ENCODE measurements around the gene MEGF11.

MEGF11 gene

DNA sequence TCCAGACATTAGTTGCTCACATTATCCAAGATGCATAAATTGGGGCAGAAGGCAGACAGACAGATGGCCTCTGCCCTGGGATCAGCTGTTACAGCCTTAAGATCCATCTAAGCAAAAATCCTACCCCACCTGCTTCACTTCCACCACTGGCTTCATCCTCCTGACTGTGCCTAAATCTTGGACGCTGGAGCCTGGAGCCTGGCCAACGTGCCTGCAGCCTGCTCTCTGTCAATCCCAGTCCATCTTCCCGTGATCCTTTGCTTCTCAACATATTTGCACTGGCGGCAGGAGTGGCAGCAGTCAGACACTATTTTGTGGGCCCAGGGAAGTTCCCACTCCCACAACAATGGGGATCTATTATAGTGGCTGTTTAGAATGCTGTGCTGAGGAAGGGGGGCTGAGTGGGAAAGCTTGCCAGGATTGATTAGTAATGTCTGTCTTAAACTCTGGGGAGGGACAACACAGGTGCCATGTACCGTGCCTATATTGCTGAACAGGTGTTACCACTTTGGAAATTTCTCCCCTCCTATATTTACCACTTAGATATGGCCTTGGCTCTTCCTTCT, 121.2 kb downstream of the MEGF11 start:
- no peaks in the 10 kb centered on the region for H3F3A ChIP-seq (ENCODE audit: low read depth)
- H2AFZ ChIP-seq (ENCODE audit: low read length) = no peak overlapping the region
- no peaks in the 10 kb centered on the region for H3K9me3 ChIP-seq (ENCODE audit: insufficient read depth, low read depth, low read length)
- no peak overlapping the region for H3K4me3 ChIP-seq (ENCODE audit: low read length, poor library complexity, severe bottlenecking)
- peaks cover 16% of the 10 kb centered on the region for H3K4me1 ChIP-seq (ENCODE audit: insufficient read depth, low read length, poor library complexity, severe bottlenecking)
- H3K9ac ChIP-seq (ENCODE audit: low read depth, low read length, poor library complexity, severe bottlenecking) = no peak overlapping the region
- TF ChIP-seq EZH2phosphoT487 (IDR thresholded peaks at IDR 0.05; ENCODE audit: borderline replicate concordance) = no peak
- TF ChIP-seq, protein P1, sequence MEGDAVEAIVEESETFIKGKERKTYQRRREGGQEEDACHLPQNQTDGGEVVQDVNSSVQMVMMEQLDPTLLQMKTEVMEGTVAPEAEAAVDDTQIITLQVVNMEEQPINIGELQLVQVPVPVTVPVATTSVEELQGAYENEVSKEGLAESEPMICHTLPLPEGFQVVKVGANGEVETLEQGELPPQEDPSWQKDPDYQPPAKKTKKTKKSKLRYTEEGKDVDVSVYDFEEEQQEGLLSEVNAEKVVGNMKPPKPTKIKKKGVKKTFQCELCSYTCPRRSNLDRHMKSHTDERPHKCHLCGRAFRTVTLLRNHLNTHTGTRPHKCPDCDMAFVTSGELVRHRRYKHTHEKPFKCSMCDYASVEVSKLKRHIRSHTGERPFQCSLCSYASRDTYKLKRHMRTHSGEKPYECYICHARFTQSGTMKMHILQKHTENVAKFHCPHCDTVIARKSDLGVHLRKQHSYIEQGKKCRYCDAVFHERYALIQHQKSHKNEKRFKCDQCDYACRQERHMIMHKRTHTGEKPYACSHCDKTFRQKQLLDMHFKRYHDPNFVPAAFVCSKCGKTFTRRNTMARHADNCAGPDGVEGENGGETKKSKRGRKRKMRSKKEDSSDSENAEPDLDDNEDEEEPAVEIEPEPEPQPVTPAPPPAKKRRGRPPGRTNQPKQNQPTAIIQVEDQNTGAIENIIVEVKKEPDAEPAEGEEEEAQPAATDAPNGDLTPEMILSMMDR (conservative IDR thresholded peaks at IDR 0.05; ENCODE audit: low read length) = no peak
- H3K36me3 ChIP-seq (ENCODE audit: insufficient read depth, low read length) = no peaks in the 10 kb centered on the region
- no peaks in the 10 kb centered on the region for H3K27me3 ChIP-seq (ENCODE audit: insufficient read depth, low read length, poor library complexity, severe bottlenecking)
- H3K9me2 ChIP-seq (replicated peaks; ENCODE audit: low read depth, low read length) = no peaks in the 10 kb centered on the region
- H3K79me2 ChIP-seq (ENCODE audit: insufficient read depth, low read length) = no peaks in the 10 kb centered on the region
- H4K20me1 ChIP-seq (ENCODE audit: insufficient read depth, low read length, poor library complexity, severe bottlenecking) = no peaks in the 10 kb centered on the region
- no peak overlapping the region for H3K4me2 ChIP-seq (ENCODE audit: low read depth, low read length, poor library complexity, severe bottlenecking)

DNA sequence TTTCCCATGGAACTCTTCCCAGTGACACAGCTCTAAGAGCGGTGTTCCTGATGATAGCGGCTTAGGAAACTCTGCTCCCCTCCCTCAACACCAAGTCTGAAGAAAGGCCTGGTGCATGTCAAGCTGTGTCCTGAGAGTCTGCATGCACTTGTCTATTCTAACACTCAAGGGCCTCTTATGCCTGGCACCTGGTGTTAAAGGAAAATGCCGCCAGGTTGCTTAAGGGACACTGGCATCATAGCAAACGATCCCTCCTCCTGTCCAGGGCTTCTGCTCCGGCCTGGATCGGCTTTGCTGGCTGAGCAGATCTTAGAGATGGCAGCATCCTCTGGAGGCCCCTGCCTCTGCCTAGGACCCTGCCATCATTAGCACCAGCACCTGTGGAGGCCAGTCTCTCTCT, 121.7 kb downstream of the MEGF11 start:
- H3K4me2 ChIP-seq (ENCODE audit: low read depth, low read length, poor library complexity, severe bottlenecking) = no peak overlapping the region
- no peak overlapping the region for H3K9ac ChIP-seq (ENCODE audit: low read depth, low read length, poor library complexity, severe bottlenecking)
- no peaks in the 10 kb centered on the region for H3K36me3 ChIP-seq (ENCODE audit: insufficient read depth, low read length)
- H3K9me2 ChIP-seq (replicated peaks; ENCODE audit: low read depth, low read length) = no peaks in the 10 kb centered on the region
- no peak overlapping the region for H3K4me3 ChIP-seq (ENCODE audit: low read length, poor library complexity, severe bottlenecking)
- H3K4me1 ChIP-seq (ENCODE audit: insufficient read depth, low read length, poor library complexity, severe bottlenecking) = peaks cover 16% of the 10 kb centered on the region
- no peaks in the 10 kb centered on the region for H3K79me2 ChIP-seq (ENCODE audit: insufficient read depth, low read length)
- no peak overlapping the region for H2AFZ ChIP-seq (ENCODE audit: low read length)
- no peaks in the 10 kb centered on the region for H3K9me3 ChIP-seq (ENCODE audit: insufficient read depth, low read depth, low read length)
- no peak for TF ChIP-seq EZH2phosphoT487 (IDR thresholded peaks at IDR 0.05; ENCODE audit: borderline replicate concordance)
- TF ChIP-seq, protein P1 (conservative IDR thresholded peaks at IDR 0.05; ENCODE audit: low read length) = no peak
- no peaks in the 10 kb centered on the region for H3F3A ChIP-seq (ENCODE audit: low read depth)
- no peaks in the 10 kb centered on the region for H4K20me1 ChIP-seq (ENCODE audit: insufficient read depth, low read length, poor library complexity, severe bottlenecking)
- H3K27me3 ChIP-seq (ENCODE audit: insufficient read depth, low read length, poor library complexity, severe bottlenecking) = no peaks in the 10 kb centered on the region

DNA sequence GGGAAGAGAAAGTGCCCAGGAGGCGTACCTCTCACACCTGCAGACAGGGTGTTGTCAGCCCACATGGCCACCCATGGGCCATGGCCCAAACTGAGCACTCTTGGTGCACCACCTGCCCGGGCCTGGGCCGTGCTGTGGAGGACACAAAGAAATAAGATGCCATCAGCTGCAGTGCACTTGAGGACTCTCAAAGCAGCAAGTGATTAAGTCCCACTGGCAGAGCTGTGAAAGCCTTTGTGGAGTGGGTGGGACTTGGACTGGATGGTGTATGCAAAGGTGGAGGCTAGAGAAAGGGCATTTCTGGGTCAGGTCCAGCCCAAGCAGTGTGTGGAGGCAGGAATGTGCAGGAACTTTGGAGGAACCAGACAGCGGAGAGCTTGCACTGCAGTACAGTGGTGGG, 122.3 kb downstream of the MEGF11 start:
- peaks cover 16% of the 10 kb centered on the region for H3K4me1 ChIP-seq (ENCODE audit: insufficient read depth, low read length, poor library complexity, severe bottlenecking)
- H3K9me3 ChIP-seq (ENCODE audit: insufficient read depth, low read depth, low read length) = no peaks in the 10 kb centered on the region
- no peaks in the 10 kb centered on the region for H3K79me2 ChIP-seq (ENCODE audit: insufficient read depth, low read length)
- H3K4me3 ChIP-seq (ENCODE audit: low read length, poor library complexity, severe bottlenecking) = no peak overlapping the region
- TF ChIP-seq, protein P1 (conservative IDR thresholded peaks at IDR 0.05; ENCODE audit: low read length) = no peak
- TF ChIP-seq EZH2phosphoT487 (IDR thresholded peaks at IDR 0.05; ENCODE audit: borderline replicate concordance) = no peak
- no peaks in the 10 kb centered on the region for H3F3A ChIP-seq (ENCODE audit: low read depth)
- H2AFZ ChIP-seq (ENCODE audit: low read length) = no peak overlapping the region
- no peaks in the 10 kb centered on the region for H3K36me3 ChIP-seq (ENCODE audit: insufficient read depth, low read length)
- H3K4me2 ChIP-seq (ENCODE audit: low read depth, low read length, poor library complexity, severe bottlenecking) = no peak overlapping the region
- no peaks in the 10 kb centered on the region for H4K20me1 ChIP-seq (ENCODE audit: insufficient read depth, low read length, poor library complexity, severe bottlenecking)
- no peaks in the 10 kb centered on the region for H3K9me2 ChIP-seq (replicated peaks; ENCODE audit: low read depth, low read length)
- no peak overlapping the region for H3K9ac ChIP-seq (ENCODE audit: low read depth, low read length, poor library complexity, severe bottlenecking)
- H3K27me3 ChIP-seq (ENCODE audit: insufficient read depth, low read length, poor library complexity, severe bottlenecking) = no peaks in the 10 kb centered on the region
